ENCODE measurements around the gene CES2.

DNA sequence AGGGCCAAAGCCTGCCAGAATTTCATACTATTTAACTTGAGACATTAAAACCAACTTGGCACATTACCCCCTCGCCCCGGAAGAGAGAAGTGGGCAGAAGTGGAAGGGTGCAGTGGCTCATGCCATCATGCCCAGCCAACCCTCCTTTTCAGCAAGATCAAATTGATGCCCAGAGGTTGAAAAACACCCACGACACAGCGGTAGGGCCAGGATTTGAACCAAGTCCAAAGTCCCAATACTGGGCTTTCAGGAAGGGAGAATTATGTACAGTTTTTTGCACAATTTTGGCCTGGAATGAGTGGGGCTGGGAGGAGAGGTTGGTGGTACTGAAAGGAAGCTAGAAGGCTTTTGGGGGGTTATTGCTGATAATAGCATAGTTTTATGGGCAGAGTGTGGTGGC, 44.0 kb upstream of the CES2 start:
- TF ChIP-seq, protein P1, sequence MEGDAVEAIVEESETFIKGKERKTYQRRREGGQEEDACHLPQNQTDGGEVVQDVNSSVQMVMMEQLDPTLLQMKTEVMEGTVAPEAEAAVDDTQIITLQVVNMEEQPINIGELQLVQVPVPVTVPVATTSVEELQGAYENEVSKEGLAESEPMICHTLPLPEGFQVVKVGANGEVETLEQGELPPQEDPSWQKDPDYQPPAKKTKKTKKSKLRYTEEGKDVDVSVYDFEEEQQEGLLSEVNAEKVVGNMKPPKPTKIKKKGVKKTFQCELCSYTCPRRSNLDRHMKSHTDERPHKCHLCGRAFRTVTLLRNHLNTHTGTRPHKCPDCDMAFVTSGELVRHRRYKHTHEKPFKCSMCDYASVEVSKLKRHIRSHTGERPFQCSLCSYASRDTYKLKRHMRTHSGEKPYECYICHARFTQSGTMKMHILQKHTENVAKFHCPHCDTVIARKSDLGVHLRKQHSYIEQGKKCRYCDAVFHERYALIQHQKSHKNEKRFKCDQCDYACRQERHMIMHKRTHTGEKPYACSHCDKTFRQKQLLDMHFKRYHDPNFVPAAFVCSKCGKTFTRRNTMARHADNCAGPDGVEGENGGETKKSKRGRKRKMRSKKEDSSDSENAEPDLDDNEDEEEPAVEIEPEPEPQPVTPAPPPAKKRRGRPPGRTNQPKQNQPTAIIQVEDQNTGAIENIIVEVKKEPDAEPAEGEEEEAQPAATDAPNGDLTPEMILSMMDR (IDR thresholded peaks at IDR 0.05) = no peak
- TF ChIP-seq EZH2 (IDR thresholded peaks at IDR 0.05; ENCODE audit: borderline replicate concordance, insufficient read depth, low read depth, low read length, poor library complexity, severe bottlenecking) = no peak

Measured in B cell (primary cell).